SK-N-SH treated with all-trans-retinoic acid at 6 μM for 48 hours (cell line): Measurements from ENCODE around the gene MEGF9.

Source experiments
- ARNTL ChIP-seq: fragments of 450-650 bp; formaldehyde crosslinking; IDR thresholded peaks from 2 replicates; pipeline ENCODE4 v1.5.0; 2020; ENCODE audit warnings: low read depth, mild to moderate bottlenecking, moderate library complexity, borderline replicate concordance
- CSDC2 ChIP-seq: fragments of 250-450 bp; sonication (Bioruptor Pico); IDR thresholded peaks from 2 replicates; pipeline ENCODE4 v1.5.0; 2020; ENCODE audit warnings: mild to moderate bottlenecking, moderate library complexity
- ESRRG ChIP-seq: fragments of 250-450 bp; sonication (Bioruptor Pico); IDR thresholded peaks from 2 replicates; pipeline ENCODE4 v1.6.1; 2021; ENCODE audit warnings: mild to moderate bottlenecking
- ISL1 ChIP-seq: fragments of 250-450 bp; sonication (Bioruptor Pico); IDR thresholded peaks from 2 replicates; pipeline ENCODE4 v2.1.2; 2022; ENCODE audit warnings: mild to moderate bottlenecking, moderate library complexity
- POU6F1 ChIP-seq: fragments of 250-450 bp; sonication (Bioruptor Pico); IDR thresholded peaks from 2 replicates; pipeline ENCODE4 v1.8.0; 2021; ENCODE audit warnings: low read depth, mild to moderate bottlenecking, moderate library complexity, borderline replicate concordance
- RARB ChIP-seq: fragments of 250-450 bp; sonication (Bioruptor Pico); IDR thresholded peaks from 2 replicates; pipeline ENCODE4 v1.8.0; 2021; ENCODE audit warnings: mild to moderate bottlenecking, moderate library complexity
- TCF4 ChIP-seq: fragments of 250-450 bp; sonication (Bioruptor Pico); IDR thresholded peaks from 2 replicates; pipeline ENCODE4 v1.8.0; 2021; ENCODE audit warnings: mild to moderate bottlenecking, moderate library complexity, borderline replicate concordance
- TOX ChIP-seq: fragments of 250-450 bp; sonication (Bioruptor Pico); IDR thresholded peaks from 2 replicates; pipeline ENCODE4 v1.8.0; 2021; ENCODE audit warnings: mild to moderate bottlenecking, moderate library complexity, borderline replicate concordance
- ZFP3 ChIP-seq: fragments of 250-450 bp; sonication (Bioruptor Pico); IDR thresholded peaks from 2 replicates; pipeline ENCODE4 v1.5.0; 2020; ENCODE audit warnings: mild to moderate bottlenecking, moderate library complexity

DNA sequence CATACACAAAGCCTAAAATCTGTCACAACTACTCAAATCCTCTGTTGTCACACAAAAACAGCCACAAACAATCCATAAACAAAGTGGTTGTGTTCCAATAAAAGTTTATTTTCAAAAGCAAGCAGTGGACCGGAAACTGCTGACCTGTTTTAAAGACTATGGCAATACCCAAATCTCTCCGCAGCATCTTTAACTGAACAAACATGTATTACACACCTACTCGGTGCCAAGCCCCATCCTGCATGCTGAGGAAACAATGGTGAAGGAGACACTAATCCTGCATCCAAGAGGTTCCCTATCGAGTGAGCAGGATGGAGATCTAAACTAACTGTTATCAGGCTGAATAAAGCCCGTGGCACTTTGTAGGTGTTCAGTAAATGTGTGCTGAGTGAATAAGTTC, 145.5 kb downstream of the MEGF9 start:
- TF ChIP-seq ISL1 (CRISPR knock-in tag), result no peak
- TF ChIP-seq POU6F1 (CRISPR knock-in tag), result no peak
- no peak for TF ChIP-seq ESRRG (CRISPR knock-in tag)
- TF ChIP-seq TOX (CRISPR knock-in tag), result no peak
- no peak for TF ChIP-seq TCF4 (CRISPR knock-in tag)
- TF ChIP-seq ARNTL (CRISPR knock-in tag), result no peak
- TF ChIP-seq CSDC2 (CRISPR knock-in tag), result no peak
- no peak for TF ChIP-seq RARB (CRISPR knock-in tag)
- no peak for TF ChIP-seq ZFP3
